IPS-11a (cell line): Measurements from ENCODE around the gene TMOD1.
A peak's percentile ranks its signal among the peaks of the same experiment; 100 is the strongest.
"Not testable (repeated sequence)": the region's sequence is repeated elsewhere in the genome, so short reads cannot be mapped to it uniquely, and the experiment has no call there.

ENCODE experiments used
- H3K4me3 ChIP-seq: one replicate; pipeline ENCODE4 v1.5.1; 2013; ENCODE audit warnings: low read depth, low read length, control low read depth

The TMOD1 gene

GRCh38 chr9:97497558-97498375, 3.7 kb upstream of the TMOD1 start:
- not testable (repeated sequence) for H3K4me3 ChIP-seq

GRCh38 chr9:97498846-97499245, 2.6 kb upstream of the TMOD1 start:
- not testable (repeated sequence) for H3K4me3 ChIP-seq

- no peak overlapping the region for H3K4me3 ChIP-seq
Measured at GRCh38 chr9:97500263-97500662, 1.2 kb upstream of the TMOD1 start.

- peak overlapping the region; percentile 45 for H3K4me3 ChIP-seq
Measured at GRCh38 chr9:97500765-97501176, 695 bp upstream of the TMOD1 start.

GRCh38 chr9:97501972-97502221, 431 bp downstream of the TMOD1 start:
- peak overlapping the region; percentile 37 for H3K4me3 ChIP-seq

- H3K4me3 ChIP-seq: peak overlapping the region; percentile 37
Measured at GRCh38 chr9:97502222-97502983, 937 bp downstream of the TMOD1 start.

- peak overlapping the region; percentile 37 for H3K4me3 ChIP-seq
Measured at GRCh38 chr9:97502984-97503861, 1.8 kb downstream of the TMOD1 start.

- no peak overlapping the region for H3K4me3 ChIP-seq
Measured at GRCh38 chr9:97503862-97504210, 2.4 kb downstream of the TMOD1 start.

- H3K4me3 ChIP-seq: no peak overlapping the region
Measured at GRCh38 chr9:97504381-97505216, 3.1 kb downstream of the TMOD1 start.

- H3K4me3 ChIP-seq: no peak overlapping the region
Measured at GRCh38 chr9:97505845-97506244, 4.4 kb downstream of the TMOD1 start.

GRCh38 chr9:97506306-97506705, 4.8 kb downstream of the TMOD1 start:
- no peak overlapping the region for H3K4me3 ChIP-seq

GRCh38 chr9:97506787-97507186, 5.3 kb downstream of the TMOD1 start:
- H3K4me3 ChIP-seq: no peak overlapping the region

GRCh38 chr9:97507428-97507984, 6.0 kb downstream of the TMOD1 start:
- no peak overlapping the region for H3K4me3 ChIP-seq

- no peak overlapping the region for H3K4me3 ChIP-seq
Measured at GRCh38 chr9:97508852-97509251, 7.4 kb downstream of the TMOD1 start.

- no peak overlapping the region for H3K4me3 ChIP-seq
Measured at GRCh38 chr9:97510797-97511654, 9.6 kb downstream of the TMOD1 start.

- H3K4me3 ChIP-seq: no peak overlapping the region
Measured at GRCh38 chr9:97511655-97512427, 10.4 kb downstream of the TMOD1 start.

- no peak overlapping the region for H3K4me3 ChIP-seq
Measured at GRCh38 chr9:97512966-97513560, 11.6 kb downstream of the TMOD1 start.

- H3K4me3 ChIP-seq: no peak overlapping the region
Measured at GRCh38 chr9:97514531-97514930, 13.1 kb downstream of the TMOD1 start.
